GM12801 (cell line): Measurements from ENCODE around the gene NOTCH1.

Source experiments
- TF ChIP-seq, protein P1 (sequence below): IDR thresholded peaks from one replicate; pipeline ENCODE4 v1.5.1; 2011; ENCODE audit warnings: control low read depth; ENCODE audit not compliant: insufficient read length; ENCODE audit errors: extremely low read depth

The NOTCH1 gene

DNA sequence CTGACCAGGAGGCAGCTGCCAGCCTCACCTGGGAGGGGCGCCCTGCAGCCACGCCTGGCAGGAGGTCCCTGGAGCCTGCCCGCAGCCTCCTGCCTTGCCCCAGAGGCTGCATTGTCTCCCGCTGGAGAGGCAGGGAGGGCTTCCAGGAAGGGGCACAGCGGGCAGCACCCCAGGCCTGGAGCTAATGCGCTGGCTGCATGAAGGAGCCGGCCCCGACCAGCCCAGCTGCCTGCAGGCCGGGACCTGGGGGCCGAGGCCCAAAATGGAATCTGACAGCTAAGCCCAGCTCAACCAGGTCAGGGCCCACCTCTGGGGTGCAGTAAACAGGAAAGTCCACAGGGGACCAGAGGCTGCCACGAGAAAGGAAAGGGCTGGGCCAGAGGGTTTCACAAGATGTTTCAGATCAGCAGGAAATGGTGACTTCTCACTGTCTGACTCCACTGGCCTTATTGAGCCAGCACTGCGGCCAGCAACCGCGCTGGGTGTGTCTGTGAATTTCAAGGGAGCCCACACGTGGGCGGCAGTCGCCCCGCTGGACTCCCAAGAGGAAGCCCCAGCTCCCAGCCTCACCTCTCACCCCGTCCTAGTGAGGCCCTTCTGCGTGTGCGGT is 18.6 kb upstream of the NOTCH1 start:
- TF ChIP-seq, protein P1, sequence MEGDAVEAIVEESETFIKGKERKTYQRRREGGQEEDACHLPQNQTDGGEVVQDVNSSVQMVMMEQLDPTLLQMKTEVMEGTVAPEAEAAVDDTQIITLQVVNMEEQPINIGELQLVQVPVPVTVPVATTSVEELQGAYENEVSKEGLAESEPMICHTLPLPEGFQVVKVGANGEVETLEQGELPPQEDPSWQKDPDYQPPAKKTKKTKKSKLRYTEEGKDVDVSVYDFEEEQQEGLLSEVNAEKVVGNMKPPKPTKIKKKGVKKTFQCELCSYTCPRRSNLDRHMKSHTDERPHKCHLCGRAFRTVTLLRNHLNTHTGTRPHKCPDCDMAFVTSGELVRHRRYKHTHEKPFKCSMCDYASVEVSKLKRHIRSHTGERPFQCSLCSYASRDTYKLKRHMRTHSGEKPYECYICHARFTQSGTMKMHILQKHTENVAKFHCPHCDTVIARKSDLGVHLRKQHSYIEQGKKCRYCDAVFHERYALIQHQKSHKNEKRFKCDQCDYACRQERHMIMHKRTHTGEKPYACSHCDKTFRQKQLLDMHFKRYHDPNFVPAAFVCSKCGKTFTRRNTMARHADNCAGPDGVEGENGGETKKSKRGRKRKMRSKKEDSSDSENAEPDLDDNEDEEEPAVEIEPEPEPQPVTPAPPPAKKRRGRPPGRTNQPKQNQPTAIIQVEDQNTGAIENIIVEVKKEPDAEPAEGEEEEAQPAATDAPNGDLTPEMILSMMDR, result no peak

DNA sequence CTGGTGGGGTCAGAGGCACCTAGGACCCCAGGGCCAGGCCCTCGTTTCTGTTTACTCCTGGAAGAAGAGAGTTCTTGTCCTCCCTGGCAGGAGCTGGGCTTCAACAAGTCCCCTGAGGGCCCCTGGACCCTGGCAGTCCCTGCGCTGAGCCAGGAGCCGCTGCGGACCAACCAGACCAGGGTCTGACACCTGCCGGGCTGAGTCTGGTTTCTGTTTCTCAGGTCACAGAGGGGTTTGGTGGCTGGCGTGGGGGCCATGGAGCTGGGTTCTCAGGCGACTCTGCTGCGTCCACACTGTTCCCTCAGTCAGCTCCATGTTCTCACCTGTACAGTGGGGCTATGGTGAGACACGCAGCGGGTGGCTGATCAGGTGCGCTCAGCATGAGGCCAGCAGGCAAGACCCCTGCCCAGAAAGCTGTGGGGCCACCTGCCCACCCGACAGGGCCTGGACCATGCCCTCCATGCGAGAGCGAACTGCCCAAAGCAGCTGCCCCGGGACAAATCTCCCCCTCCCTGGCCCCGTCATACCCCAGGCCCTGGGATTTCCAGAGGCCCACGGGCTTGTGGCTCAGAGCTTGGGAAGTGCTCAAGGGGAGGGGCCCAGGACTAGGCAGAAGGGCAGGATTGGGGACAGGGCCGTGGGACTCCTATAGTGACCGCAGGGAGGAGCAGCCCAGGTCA is 17.9 kb upstream of the NOTCH1 start:
- TF ChIP-seq, protein P1, result no peak

DNA sequence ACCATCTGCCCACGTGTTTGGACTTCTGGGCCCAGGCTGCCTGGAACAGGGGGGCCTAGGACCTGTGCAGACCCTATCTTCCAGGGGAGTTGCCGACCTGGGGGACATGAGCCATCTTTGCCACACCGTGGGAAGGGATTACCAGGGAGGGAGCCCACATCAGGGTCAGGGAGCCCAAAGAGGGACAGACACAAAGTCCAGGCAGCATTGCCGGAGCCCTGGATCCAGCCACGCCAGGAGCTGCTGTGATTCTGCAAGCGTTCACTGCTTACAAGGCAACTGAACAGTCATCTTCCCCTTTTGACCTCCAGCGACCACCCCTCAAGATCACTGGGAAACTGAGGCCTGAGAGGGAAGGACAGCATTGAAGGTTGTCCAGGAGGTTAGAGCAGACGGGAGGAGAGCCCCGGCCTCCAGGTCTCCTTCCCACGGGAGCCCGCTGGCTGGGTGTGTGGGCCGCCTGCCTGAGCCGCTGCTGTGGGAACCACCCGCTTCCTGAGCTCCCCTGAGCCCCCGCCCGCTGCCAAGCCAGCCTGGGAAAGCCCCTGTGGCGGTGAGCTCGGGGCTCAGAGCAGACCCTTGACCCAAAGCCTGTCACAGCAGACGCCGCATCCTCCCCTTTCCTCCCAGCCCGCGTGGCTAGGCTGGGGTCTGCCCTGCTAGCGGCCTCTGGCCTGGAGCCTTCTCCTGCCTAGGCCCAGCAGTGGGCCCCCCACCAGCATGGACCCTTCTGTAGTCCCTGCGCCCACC is 17.1 kb upstream of the NOTCH1 start:
- TF ChIP-seq, protein P1, result no peak

DNA sequence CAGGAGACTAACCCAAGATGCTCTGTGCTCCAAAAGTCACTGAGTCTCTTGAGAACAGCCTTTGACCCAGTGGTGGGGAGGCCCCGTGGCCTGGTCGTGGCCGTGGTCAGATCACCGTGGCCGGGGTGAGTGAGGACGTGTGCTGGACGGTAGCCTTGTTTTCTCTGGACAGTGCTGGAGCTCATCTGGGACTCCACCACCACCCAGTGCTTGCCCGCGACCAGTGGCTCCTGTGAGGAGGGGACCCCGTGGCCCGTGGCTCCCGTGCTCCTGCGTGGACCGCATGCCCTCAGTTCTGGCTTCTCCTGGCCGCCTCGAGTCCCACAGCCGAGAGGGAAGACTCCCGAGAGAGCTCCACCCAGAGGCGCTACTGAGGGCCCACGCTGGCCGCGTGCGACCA is 15.9 kb upstream of the NOTCH1 start:
- TF ChIP-seq, protein P1, result no peak

DNA sequence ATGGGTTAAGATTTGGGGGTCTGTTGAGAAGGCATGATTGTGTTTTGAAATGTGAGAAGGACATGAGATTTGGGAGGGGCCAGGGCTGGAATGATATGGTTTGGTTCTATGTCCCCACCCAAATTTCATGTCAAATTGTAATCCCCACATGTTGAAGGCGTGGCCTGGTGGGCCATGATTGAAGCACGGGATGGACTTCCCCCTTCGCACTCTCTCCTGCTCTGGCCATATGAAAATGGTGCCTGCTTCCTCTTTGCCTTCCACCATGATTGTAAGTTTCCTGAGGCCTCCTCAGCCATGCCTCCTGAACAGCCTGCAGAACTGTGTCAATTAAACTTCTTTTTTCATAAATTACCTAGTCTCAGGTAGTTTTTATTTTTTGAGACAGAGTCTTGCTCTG is 14.7 kb upstream of the NOTCH1 start:
- TF ChIP-seq, protein P1, result no peak

DNA sequence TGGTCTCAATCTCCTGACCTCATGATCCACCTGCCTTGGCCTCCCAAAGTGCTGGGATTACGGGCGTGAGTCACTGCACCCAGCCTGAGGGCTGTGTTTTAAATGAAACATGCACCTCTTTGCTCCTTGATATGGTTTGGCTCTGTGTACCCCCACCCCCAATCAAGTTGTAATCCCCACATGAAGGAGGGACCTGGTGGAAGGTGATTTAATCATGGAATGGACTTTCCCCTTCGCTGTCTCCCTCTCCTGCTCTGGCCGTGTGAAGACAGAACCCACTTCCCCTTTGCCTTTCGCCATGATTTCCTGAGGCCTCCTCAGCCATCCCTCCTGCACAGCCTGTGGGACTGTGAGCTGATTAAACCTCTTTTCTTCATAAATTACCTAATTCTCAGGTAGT is 12.5 kb upstream of the NOTCH1 start:
- TF ChIP-seq, protein P1, result no peak

DNA sequence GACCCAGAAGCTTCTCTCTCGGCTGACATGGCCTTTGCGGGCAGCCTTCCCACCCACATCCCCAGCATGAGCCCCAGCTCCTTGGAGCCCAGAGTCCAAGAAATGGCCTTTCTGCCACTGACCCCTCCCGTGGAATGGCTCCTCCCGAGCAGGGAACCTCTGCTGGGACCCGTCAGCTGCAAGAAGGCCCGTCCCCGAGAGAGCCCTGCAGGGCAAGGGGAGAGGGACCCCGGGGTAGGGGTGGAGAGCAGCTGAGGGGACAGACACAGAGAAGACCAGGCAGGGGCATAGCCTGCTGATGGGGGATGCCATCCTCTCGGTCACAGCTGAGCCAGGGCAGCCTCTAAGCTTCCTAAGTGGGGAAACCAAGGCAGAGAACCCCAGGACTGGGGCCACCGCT is 11.2 kb upstream of the NOTCH1 start:
- TF ChIP-seq, protein P1, result no peak
